Body of pancreas (tissue), 4 donors: ENCODE data around the gene BSPRY.
"Not testable (repeated sequence)": the region's sequence is repeated elsewhere in the genome, so short reads cannot be mapped to it uniquely, and the experiment has no call there.

ENCODE experiments used
- POLR2A ChIP-seq, 3 donors: fragments of 450-650 bp; IDR thresholded peaks; one replicate each; pipeline ENCODE4 v1.6.1; 2016; ENCODE audit warnings: antibody characterized with exemption in 3 of 3, mild to moderate bottlenecking in 2 of 3
- TF ChIP-seq, protein P1 (sequence below), 7 experiments: fragments of 450-650 bp in 4 of 7; fragments of 200-600 bp in 3 of 7; sonication (generic) in 3 of 7; IDR thresholded peaks; one replicate each; pipeline ENCODE4 v1.5.1; 2016 to 2019; ENCODE audit warnings: antibody characterized with exemption in 7 of 7

DNA sequence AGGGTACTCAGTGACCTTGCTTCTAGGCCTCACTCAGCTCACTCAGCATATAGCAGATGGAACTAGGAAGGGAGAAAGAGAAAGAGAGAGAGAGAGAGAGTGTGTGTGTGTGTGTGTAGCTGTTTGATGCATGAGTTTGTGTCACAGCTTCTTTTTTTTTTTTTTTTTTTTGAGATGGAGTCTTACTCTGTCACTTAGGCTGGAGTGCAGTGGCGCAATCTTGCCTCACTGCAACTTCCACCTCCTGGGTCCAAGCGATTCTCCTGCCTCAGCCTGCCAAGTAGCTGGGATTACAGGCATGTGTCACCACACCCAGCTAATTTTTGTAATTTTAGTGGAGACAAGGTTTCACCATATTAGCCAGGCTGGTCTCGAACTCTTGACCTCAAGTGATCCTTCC is 16.3 kb downstream of the BSPRY start:
- TF ChIP-seq POLR2A (IDR thresholded peaks at IDR 0.05), result not testable (repeated sequence)
- TF ChIP-seq, protein P1, sequence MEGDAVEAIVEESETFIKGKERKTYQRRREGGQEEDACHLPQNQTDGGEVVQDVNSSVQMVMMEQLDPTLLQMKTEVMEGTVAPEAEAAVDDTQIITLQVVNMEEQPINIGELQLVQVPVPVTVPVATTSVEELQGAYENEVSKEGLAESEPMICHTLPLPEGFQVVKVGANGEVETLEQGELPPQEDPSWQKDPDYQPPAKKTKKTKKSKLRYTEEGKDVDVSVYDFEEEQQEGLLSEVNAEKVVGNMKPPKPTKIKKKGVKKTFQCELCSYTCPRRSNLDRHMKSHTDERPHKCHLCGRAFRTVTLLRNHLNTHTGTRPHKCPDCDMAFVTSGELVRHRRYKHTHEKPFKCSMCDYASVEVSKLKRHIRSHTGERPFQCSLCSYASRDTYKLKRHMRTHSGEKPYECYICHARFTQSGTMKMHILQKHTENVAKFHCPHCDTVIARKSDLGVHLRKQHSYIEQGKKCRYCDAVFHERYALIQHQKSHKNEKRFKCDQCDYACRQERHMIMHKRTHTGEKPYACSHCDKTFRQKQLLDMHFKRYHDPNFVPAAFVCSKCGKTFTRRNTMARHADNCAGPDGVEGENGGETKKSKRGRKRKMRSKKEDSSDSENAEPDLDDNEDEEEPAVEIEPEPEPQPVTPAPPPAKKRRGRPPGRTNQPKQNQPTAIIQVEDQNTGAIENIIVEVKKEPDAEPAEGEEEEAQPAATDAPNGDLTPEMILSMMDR (IDR thresholded peaks at IDR 0.05), result not testable (repeated sequence)
